ENCODE results near the gene SNX24. TPM values are rescaled to one million over a fixed set of nuclear protein-coding genes. Genes with fewer than 3 reads are reported as not detected.

Gene SNX24
- total RNA-seq, 1 experiment from 2014 or later, result 13.9 TPM

GRCh38 chr5:122897283-122897602 lies 51.8 kb downstream of the SNX24 start:
- Histone ChIP-seq H3K9ac (ENCODE audit: extremely low read depth, insufficient read length, low read length) (no peak overlapping the region), H3K14ac (ENCODE audit: insufficient read depth, low read length) (no peak overlapping the region), H4K5ac (ENCODE audit: insufficient read length, low read depth, low read length) (no peak overlapping the region), H3K27ac (ENCODE audit: insufficient read length, low read depth, low read length) (no peak overlapping the region), H2BK120ac (ENCODE audit: low read depth, low read length, poor library complexity, severe bottlenecking) (no peak overlapping the region), H3K4me2 (ENCODE audit: insufficient read depth, insufficient read length, low read length) (no peak overlapping the region), H2BK15ac (ENCODE audit: low read depth, low read length) (no peak overlapping the region), H4K8ac (replicated peaks; ENCODE audit: insufficient read length, low read depth, low read length) (no peak overlapping the region), H3K79me2 (ENCODE audit: insufficient read depth, low read length) (no peaks in the 10 kb centered on the region), H2BK12ac (ENCODE audit: insufficient read length, low read depth, low read length) (no peak overlapping the region), H4K20me1 (ENCODE audit: control insufficient read depth, insufficient read depth, insufficient read length) (no peaks in the 10 kb centered on the region), H2AK5ac (ENCODE audit: insufficient read length, low read length) (no peak overlapping the region), H3K23me2 (ENCODE audit: insufficient read length, low read depth, low read length, poor library complexity, severe bottlenecking) (no peaks in the 10 kb centered on the region), H3K79me1 (ENCODE audit: insufficient read depth, low read depth, low read length, poor library complexity, severe bottlenecking) (no peaks in the 10 kb centered on the region), H3K23ac (ENCODE audit: insufficient read length, low read depth, low read length) (no peak overlapping the region), H3K4me1 (ENCODE audit: insufficient read depth, low read length) (no peaks in the 10 kb centered on the region), H3K56ac (ENCODE audit: insufficient read length, low read depth, low read length) (no peak overlapping the region), H3K18ac (ENCODE audit: insufficient read length, low read depth, low read length) (no peak overlapping the region), H4K91ac (ENCODE audit: insufficient read length, low read depth, low read length) (no peak overlapping the region), H2AFZ (ENCODE audit: low read length) (no peak overlapping the region), H3K9me3 (ENCODE audit: control insufficient read depth, low read depth, low read length) (no peaks in the 10 kb centered on the region), H3K27me3 (ENCODE audit: insufficient read depth, low read length) (no peaks in the 10 kb centered on the region), H3T11ph (ENCODE audit: low read length) (no peak overlapping the region), H3K4ac (ENCODE audit: low read depth, low read length) (no peak overlapping the region), H2BK20ac (ENCODE audit: low read depth, low read length, poor library complexity, severe bottlenecking) (no peak overlapping the region), H2BK5ac (ENCODE audit: insufficient read length, low read length) (no peak overlapping the region)
- Mint-ChIP-seq H3K4me3 (no peak overlapping the region), H3K36me3 (ENCODE audit: insufficient read depth in 1 of 3, low read depth in 3 of 3) (no peaks in the 10 kb centered on the region), H3K27ac (no peak overlapping the region), H3K9me3 (no peaks in the 10 kb centered on the region), H3K27me3 (ENCODE audit: low read depth) (no peaks in the 10 kb centered on the region), H3K4me1 (no peaks in the 10 kb centered on the region)
- TF ChIP-seq, protein P1, sequence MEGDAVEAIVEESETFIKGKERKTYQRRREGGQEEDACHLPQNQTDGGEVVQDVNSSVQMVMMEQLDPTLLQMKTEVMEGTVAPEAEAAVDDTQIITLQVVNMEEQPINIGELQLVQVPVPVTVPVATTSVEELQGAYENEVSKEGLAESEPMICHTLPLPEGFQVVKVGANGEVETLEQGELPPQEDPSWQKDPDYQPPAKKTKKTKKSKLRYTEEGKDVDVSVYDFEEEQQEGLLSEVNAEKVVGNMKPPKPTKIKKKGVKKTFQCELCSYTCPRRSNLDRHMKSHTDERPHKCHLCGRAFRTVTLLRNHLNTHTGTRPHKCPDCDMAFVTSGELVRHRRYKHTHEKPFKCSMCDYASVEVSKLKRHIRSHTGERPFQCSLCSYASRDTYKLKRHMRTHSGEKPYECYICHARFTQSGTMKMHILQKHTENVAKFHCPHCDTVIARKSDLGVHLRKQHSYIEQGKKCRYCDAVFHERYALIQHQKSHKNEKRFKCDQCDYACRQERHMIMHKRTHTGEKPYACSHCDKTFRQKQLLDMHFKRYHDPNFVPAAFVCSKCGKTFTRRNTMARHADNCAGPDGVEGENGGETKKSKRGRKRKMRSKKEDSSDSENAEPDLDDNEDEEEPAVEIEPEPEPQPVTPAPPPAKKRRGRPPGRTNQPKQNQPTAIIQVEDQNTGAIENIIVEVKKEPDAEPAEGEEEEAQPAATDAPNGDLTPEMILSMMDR (conservative IDR thresholded peaks at IDR 0.05), result no peak
- no peak for DNase-seq
